ENCODE results near the gene EBF3. TPM values are rescaled to one million over a fixed set of nuclear protein-coding genes. Genes with fewer than 3 reads are reported as not detected.

The EBF3 gene
- total and polyA plus RNA-seq, 2 donors: 5.1 to 29.4 TPM

GRCh38 chr10:129958629-129959543 lies 5.2 kb downstream of the EBF3 start:
- DNase-seq (ENCODE audit: extremely low spot score): no peak
- Histone ChIP-seq H3K4me1 (ENCODE audit: insufficient read depth) (peaks cover 2% of the 10 kb centered on the region), H3K36me3 (ENCODE audit: insufficient read depth) (no peaks in the 10 kb centered on the region), H3K4me3 (ENCODE audit: low read depth, low read length) (peak overlapping the region; percentile 5), H3K27ac (ENCODE audit: low read depth) (no peak overlapping the region)
- 8% methylated on average over 103 of the region's 103 CpGs for WGBS

GRCh38 chr10:129958148-129958628 lies 5.9 kb downstream of the EBF3 start:
- Histone ChIP-seq H3K4me1 (ENCODE audit: insufficient read depth) (peaks cover 2% of the 10 kb centered on the region), H3K36me3 (ENCODE audit: insufficient read depth) (no peaks in the 10 kb centered on the region), H3K4me3 (ENCODE audit: low read depth, low read length) (peak overlapping the region; percentile 3), H3K27ac (ENCODE audit: low read depth) (no peak overlapping the region)
- 31% methylated on average over 16 of the region's 16 CpGs for WGBS
- no peak for DNase-seq (ENCODE audit: extremely low spot score)

- 31% methylated on average over 18 of the region's 18 CpGs for WGBS
- Histone ChIP-seq H3K27ac (ENCODE audit: low read depth) (no peak overlapping the region), H3K36me3 (ENCODE audit: insufficient read depth) (no peaks in the 10 kb centered on the region), H3K4me3 (ENCODE audit: low read depth, low read length) (no peak overlapping the region), H3K4me1 (ENCODE audit: insufficient read depth) (no peaks in the 10 kb centered on the region)
- no peak for DNase-seq (ENCODE audit: extremely low spot score)
Observed at GRCh38 chr10:129956876-129957673, 7.0 kb downstream of the EBF3 start.

GRCh38 chr10:129956286-129956670 lies 7.8 kb downstream of the EBF3 start:
- Histone ChIP-seq H3K27ac (ENCODE audit: low read depth) (no peak overlapping the region), H3K4me3 (ENCODE audit: low read depth, low read length) (no peak overlapping the region), H3K4me1 (ENCODE audit: insufficient read depth) (no peaks in the 10 kb centered on the region), H3K36me3 (ENCODE audit: insufficient read depth) (no peaks in the 10 kb centered on the region)
- no peak for DNase-seq (ENCODE audit: extremely low spot score)
- 52% methylated on average over 9 of the region's 9 CpGs for WGBS

GRCh38 chr10:129955601-129956285 lies 8.3 kb downstream of the EBF3 start:
- Histone ChIP-seq H3K36me3 (ENCODE audit: insufficient read depth) (no peaks in the 10 kb centered on the region), H3K4me3 (ENCODE audit: low read depth, low read length) (no peak overlapping the region)
- no peak for DNase-seq (ENCODE audit: extremely low spot score)

DNA sequence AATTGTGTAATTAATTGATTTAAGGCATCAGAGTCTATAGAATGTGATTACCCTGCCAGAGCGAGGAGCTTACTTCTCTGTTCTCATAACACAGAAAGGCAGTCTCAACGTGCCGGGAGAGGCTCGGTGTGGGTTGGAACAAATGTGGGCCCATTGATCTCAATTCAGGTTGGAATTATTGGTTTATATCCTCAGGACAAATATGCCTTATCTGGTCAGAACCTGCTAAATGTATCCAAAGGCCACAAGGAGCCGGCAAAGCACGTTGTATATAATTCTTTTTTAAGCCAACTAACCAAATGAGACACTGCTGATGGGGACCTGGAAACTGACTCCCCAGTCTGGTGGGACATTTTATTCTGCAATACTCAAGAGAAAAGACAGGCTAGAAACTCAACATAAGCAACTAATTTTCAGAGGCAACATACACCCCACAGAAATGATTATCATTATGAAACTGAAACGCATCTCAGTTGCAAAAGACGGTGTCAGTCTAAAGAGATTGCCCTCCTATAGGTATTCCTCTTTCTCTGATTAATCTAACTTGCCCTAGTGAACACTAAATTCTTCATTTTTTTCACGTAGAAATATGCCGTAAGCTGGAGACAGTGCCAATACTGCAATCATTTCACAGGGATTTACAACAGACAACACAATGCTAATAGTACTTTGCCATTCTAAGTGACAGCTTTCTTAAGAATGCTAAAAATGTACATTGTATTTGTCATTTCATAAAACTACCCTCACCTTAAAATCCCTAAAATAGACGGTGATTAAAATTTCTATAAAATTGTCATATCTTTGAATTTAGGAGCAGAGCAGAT lies 9.4 kb downstream of the EBF3 start:
- Histone ChIP-seq H3K4me1 (ENCODE audit: insufficient read depth) (no peaks in the 10 kb centered on the region), H3K4me3 (ENCODE audit: low read depth, low read length) (no peak overlapping the region), H3K36me3 (ENCODE audit: insufficient read depth) (no peaks in the 10 kb centered on the region), H3K27ac (ENCODE audit: low read depth) (no peak overlapping the region)
- WGBS: 79% methylated on average over 11 of the region's 11 CpGs
- DNase-seq (ENCODE audit: extremely low spot score): no peak

More at GRCh38 chr10:129955601-129956285, 8.3 kb downstream of the EBF3 start:
- no peaks in the 10 kb centered on the region for H3K4me1 ChIP-seq (ENCODE audit: insufficient read depth)
- H3K27ac ChIP-seq (ENCODE audit: low read depth): no peak overlapping the region
- WGBS: 57% methylated on average over 6 of the region's 6 CpGs

GRCh38 chr10:129953119-129954051 lies 10.7 kb downstream of the EBF3 start:
- no peaks in the 10 kb centered on the region for H3K4me1 ChIP-seq (ENCODE audit: insufficient read depth)
- H3K27ac ChIP-seq (ENCODE audit: low read depth): no peak overlapping the region
- 73% methylated on average over 22 of the region's 22 CpGs for WGBS
- no peaks in the 10 kb centered on the region for H3K36me3 ChIP-seq (ENCODE audit: insufficient read depth)
- H3K4me3 ChIP-seq (ENCODE audit: low read depth, low read length): no peak overlapping the region
- DNase-seq (ENCODE audit: extremely low spot score): no peak

- DNase-seq (ENCODE audit: extremely low spot score): no peak
- H3K27ac ChIP-seq (ENCODE audit: low read depth): no peak overlapping the region
Observed at GRCh38 chr10:129952378-129953118, 11.5 kb downstream of the EBF3 start.

GRCh38 chr10:129951970-129952265 lies 12.2 kb downstream of the EBF3 start:
- no peak for DNase-seq (ENCODE audit: extremely low spot score)
- Histone ChIP-seq H3K4me3 (ENCODE audit: low read depth, low read length) (no peak overlapping the region), H3K27ac (ENCODE audit: low read depth) (no peak overlapping the region), H3K4me1 (ENCODE audit: insufficient read depth) (no peaks in the 10 kb centered on the region), H3K36me3 (ENCODE audit: insufficient read depth) (no peaks in the 10 kb centered on the region)
- 93% methylated on average over 4 of the region's 4 CpGs for WGBS

More at GRCh38 chr10:129952378-129953118, 11.5 kb downstream of the EBF3 start:
- Histone ChIP-seq H3K36me3 (ENCODE audit: insufficient read depth) (no peaks in the 10 kb centered on the region), H3K4me1 (ENCODE audit: insufficient read depth) (no peaks in the 10 kb centered on the region), H3K4me3 (ENCODE audit: low read depth, low read length) (no peak overlapping the region)
- 80% methylated on average over 13 of the region's 13 CpGs for WGBS

DNA sequence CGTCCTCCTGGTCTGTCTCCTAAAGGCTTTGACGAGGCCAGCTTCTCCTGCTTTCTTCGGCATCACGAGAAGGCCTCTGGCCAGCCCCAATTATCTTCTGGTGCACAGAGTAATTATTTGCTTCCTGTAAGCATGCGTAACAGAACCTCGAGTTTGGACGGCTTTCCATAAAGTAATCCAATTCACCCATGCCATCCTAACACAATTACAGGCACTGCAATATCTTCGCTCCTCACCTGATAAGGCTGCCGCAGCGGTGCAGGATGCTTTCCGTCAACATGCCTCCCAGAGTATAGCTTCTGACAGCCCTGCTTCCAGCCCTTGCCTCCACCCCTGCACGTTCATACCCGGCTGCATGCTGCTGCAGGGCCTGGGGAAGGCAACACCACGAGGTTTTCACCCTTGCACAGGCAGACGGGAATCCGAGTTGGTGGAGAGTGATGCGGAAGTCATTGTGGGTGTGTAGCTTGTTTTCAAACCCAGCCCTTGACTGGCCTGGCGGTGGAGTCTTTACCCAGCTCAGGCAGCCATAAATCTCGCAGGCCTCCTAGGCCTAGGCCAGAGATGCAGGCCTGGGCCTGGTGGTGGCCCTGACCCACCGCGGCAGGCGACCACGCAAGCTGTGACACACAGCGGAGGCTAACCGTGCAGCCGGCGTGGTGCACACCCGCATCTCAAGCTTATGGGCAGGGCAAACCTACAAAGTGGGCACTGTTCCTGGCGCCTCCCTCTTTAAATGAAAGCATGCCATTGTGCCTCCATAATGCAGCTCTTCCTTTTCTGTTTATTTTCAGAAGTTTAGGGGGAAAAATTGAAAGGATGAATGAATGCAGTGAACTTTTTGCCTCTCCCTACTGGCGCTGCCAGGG lies 12.7 kb downstream of the EBF3 start:
- no peaks in the 10 kb centered on the region for H3K4me1 ChIP-seq (ENCODE audit: insufficient read depth)
- 88% methylated on average over 30 of the region's 30 CpGs for WGBS
- no peak overlapping the region for H3K4me3 ChIP-seq (ENCODE audit: low read depth, low read length)
- no peaks in the 10 kb centered on the region for H3K36me3 ChIP-seq (ENCODE audit: insufficient read depth)
- no peak for DNase-seq (ENCODE audit: extremely low spot score)
- H3K27ac ChIP-seq (ENCODE audit: low read depth): no peak overlapping the region

DNA sequence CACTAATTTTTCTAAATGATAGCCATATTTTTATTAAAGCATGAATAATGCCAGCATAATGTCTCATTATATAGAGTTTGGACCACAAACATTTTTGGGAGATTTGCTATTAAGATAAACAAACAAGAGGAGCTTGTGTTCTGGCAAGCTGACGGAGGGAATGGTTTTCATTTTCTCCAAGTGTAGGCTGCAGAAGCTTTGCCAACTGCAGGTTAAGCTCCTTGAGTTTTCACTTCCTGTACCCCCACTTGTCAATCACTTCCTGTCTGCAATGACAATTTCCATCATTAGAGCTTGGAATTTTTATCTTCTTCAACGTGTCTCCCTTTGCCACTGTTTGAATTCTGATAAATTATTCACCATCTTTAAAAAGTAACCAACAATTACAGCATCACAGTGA lies 13.4 kb downstream of the EBF3 start:
- no peak for DNase-seq (ENCODE audit: extremely low spot score)
- 80% methylated on average over 2 of the region's 2 CpGs for WGBS
- H3K27ac ChIP-seq (ENCODE audit: low read depth): no peak overlapping the region
- no peak overlapping the region for H3K4me3 ChIP-seq (ENCODE audit: low read depth, low read length)
- H3K4me1 ChIP-seq (ENCODE audit: insufficient read depth): no peaks in the 10 kb centered on the region
- no peaks in the 10 kb centered on the region for H3K36me3 ChIP-seq (ENCODE audit: insufficient read depth)
